Heart left ventricle (tissue), 11 donors: ENCODE results near the gene RAB19. TPM values are rescaled to one million over a fixed set of nuclear protein-coding genes. Genes with fewer than 3 reads are reported as not detected.

ENCODE experiments used
- polyA plus RNA-seq, 2 donors: library from polyadenylated mRNA; stranded (reverse); fragments of 200-250 nt; gene quantifications; one replicate each; pipeline ENCODE4 v1.2.3, GENCODE V29; 2013
- total RNA-seq, 9 donors: library from RNA; depleted of rRNA in 2 of 9; stranded (reverse); fragments of >200 nt in 2 of 9; fragmentation: NEBNext Ultra II Directional in 3 of 9; extraction: Animal tissue kit (Norgen Biotek cat#: 25700) in 3 of 9; gene quantifications; one replicate each; pipeline versions ENCODE4 v1.1.0 to v1.2.4, GENCODE V29; 2016 to 2023
- donor health status: ischemic (EF 13 %, LVEDD 7.1; RV severe dilation, severe dysfunction).
- donor health status: healthy with polysubstance abuse.
- donor health status: DM: no; HTN: yes; CAD: no.
- donor health status: DM: no; HTN: no; CAD: no.
- donor health status: ischemic (EF 25% LVEDD 5.7; RV mildly dilated, moderate dysfunction).
- donor health status: healthy.
- donor health status: DM: yes; HTN: yes; CAD: no.
- donor health status: PGD.
- donor health status: nonischemic (EF 23%, LVEDD 6.1; RV moderate dilation, normal function).

RAB19 gene
- total and polyA plus RNA-seq, 11 donors: not detected

Other genes starting within 250 kb of the RAB19 start
- gene KDM7A, start 227.1 kb upstream of the RAB19 start, total RNA-seq: 10 to 100 TPM in 5 of 9 donors, 1 to 10 TPM in 4; 8.1 to 18.7 (median 13.2) TPM
- 1 to 10 TPM; 3.0 to 5.9 TPM for gene KDM7A, start 227.1 kb upstream of the RAB19 start, polyA plus RNA-seq
- 10 to 100 TPM in 5 of 9 donors, 1 to 10 TPM in 4; 6.5 to 16.1 (median 10.0) TPM for gene SLC37A3, start 5.5 kb upstream of the RAB19 start, total RNA-seq
- 1 to 10 TPM; 6.8 to 9.5 TPM for gene SLC37A3, start 5.5 kb upstream of the RAB19 start, polyA plus RNA-seq
- gene MKRN1, start 75.4 kb downstream of the RAB19 start, total RNA-seq: 100 to 1,000 TPM in 5 of 9 donors, 10 to 100 TPM in 4; 52.3 to 109 (median 100) TPM
- gene MKRN1, start 75.4 kb downstream of the RAB19 start, polyA plus RNA-seq: 10 to 100 TPM; 45.2 to 53.3 TPM
- 10 to 100 TPM in 6 of 9 donors, 1 to 10 TPM in 3; 6.7 to 17.9 (median 10.8) TPM for gene DENND2A, start 236.8 kb downstream of the RAB19 start, total RNA-seq
- 1 to 10 TPM; 4.6 to 6.2 TPM for gene DENND2A, start 236.8 kb downstream of the RAB19 start, polyA plus RNA-seq